NCI-H2196 treated with DMSO at 0.1 percent for 48 hours (cell line): Measurements from ENCODE around the gene SEPTIN11.

Experiments
- DNase-seq: peaks from one replicate; lab custom pipeline; 2025; ENCODE audit not compliant: unreplicated experiment; lab: John Stamatoyannopoulos, UW

Gene SEPTIN11

GRCh38 chr4:76977736-76978350, 28.3 kb downstream of the SEPTIN11 start:
- no peak for DNase-seq

- no peak for DNase-seq
These were observed 29.7 kb downstream of the SEPTIN11 start for GRCh38 chr4:76979236-76979635.

- no peak for DNase-seq
These were observed 30.7 kb downstream of the SEPTIN11 start for GRCh38 chr4:76980261-76980660.

GRCh38 chr4:76981644-76982043, 32.1 kb downstream of the SEPTIN11 start:
- DNase-seq: no peak

GRCh38 chr4:76982638-76983584, 33.4 kb downstream of the SEPTIN11 start:
- DNase-seq: no peak

GRCh38 chr4:76984127-76984526, 34.6 kb downstream of the SEPTIN11 start:
- DNase-seq: no peak

GRCh38 chr4:76984788-76985211, 35.2 kb downstream of the SEPTIN11 start:
- DNase-seq: no peak

GRCh38 chr4:76987153-76987591, 37.6 kb downstream of the SEPTIN11 start:
- DNase-seq: no peak

- no peak for DNase-seq
These were observed 38.1 kb downstream of the SEPTIN11 start for GRCh38 chr4:76987685-76988084.

- DNase-seq: no peak
These were observed 40.0 kb downstream of the SEPTIN11 start for GRCh38 chr4:76989391-76990061.

GRCh38 chr4:76990288-76991080, 40.9 kb downstream of the SEPTIN11 start:
- DNase-seq: no peak

- DNase-seq: no peak
These were observed 41.7 kb downstream of the SEPTIN11 start for GRCh38 chr4:76991161-76991660.

GRCh38 chr4:76993787-76994641, 44.5 kb downstream of the SEPTIN11 start:
- peak; percentile 76 for DNase-seq

GRCh38 chr4:76995776-76996175, 46.2 kb downstream of the SEPTIN11 start:
- DNase-seq: no peak

GRCh38 chr4:76996445-76996844, 46.9 kb downstream of the SEPTIN11 start:
- DNase-seq: no peak

GRCh38 chr4:76997077-76997476, 47.5 kb downstream of the SEPTIN11 start:
- DNase-seq: no peak

GRCh38 chr4:76997532-76997931, 48.0 kb downstream of the SEPTIN11 start:
- DNase-seq: no peak

- DNase-seq: no peak
These were observed 48.8 kb downstream of the SEPTIN11 start for GRCh38 chr4:76998251-76998901.
